ENCODE data around the gene CBX7. TPM values are rescaled to one million over a fixed set of nuclear protein-coding genes. Genes with fewer than 3 reads are reported as not detected.

The CBX7 gene
- polyA plus RNA-seq, 1 donor from 2014 or later, result 4.4 TPM

DNA sequence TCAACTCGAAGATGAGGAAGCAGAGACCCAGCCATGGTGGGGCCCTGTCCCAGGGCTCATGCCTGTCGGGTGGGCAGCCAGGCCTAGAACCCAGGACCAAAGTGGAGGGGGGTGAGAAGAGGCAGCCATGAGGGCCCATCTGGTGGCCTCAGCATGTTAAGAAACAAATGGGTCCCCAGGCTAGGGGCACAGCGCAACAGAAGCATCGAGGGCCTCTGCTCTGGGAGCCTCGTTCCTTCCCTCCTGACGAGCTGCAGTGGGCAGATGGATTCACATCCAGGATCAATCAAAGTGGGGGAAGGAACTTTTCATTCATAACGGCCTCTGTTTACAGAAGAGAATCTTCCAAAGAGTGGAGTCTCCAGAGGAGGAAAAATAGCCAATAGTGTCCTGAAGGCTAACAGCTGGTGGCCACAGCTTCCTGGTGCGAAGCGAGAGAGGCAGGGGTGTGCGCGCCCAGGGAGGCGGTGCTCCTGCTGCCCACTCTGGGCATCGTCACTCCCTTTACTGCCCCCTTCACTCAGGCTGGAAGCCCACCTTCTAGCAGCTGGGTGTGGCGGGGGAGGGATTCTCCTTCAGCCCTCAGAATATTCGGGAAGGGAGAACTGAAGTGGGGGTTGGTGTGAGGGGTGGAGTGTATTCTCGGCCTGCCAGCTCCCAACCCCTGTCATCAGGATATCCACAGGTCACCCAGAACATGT lies 4.3 kb downstream of the CBX7 start:
- H3K4me3 ChIP-seq (ENCODE audit: low read length), result no peak overlapping the region
- peaks cover 4% of the 10 kb centered on the region for H3F3A ChIP-seq (ENCODE audit: insufficient read depth, low read length, poor library complexity, severe bottlenecking)
- H3K4me2 ChIP-seq (ENCODE audit: low read length), result no peak overlapping the region
- no peak overlapping the region for H3K9ac ChIP-seq (ENCODE audit: low read length)
- H3K79me2 ChIP-seq (replicated peaks; ENCODE audit: insufficient read depth, low read length), result no peaks in the 10 kb centered on the region
- H3K27ac ChIP-seq (ENCODE audit: low read length), result no peak overlapping the region
- H3K9me3 ChIP-seq (ENCODE audit: low read length), result no peaks in the 10 kb centered on the region
- peaks cover 10% of the 10 kb centered on the region for H3K27me3 ChIP-seq (ENCODE audit: insufficient read depth, low read depth, low read length)
- H3K36me3 ChIP-seq (ENCODE audit: insufficient read depth, low read length), result no peaks in the 10 kb centered on the region
- no peak overlapping the region for H2AFZ ChIP-seq (ENCODE audit: low read depth, low read length)
- no peaks in the 10 kb centered on the region for H4K20me1 ChIP-seq (ENCODE audit: insufficient read depth)
- TF ChIP-seq, protein P1, sequence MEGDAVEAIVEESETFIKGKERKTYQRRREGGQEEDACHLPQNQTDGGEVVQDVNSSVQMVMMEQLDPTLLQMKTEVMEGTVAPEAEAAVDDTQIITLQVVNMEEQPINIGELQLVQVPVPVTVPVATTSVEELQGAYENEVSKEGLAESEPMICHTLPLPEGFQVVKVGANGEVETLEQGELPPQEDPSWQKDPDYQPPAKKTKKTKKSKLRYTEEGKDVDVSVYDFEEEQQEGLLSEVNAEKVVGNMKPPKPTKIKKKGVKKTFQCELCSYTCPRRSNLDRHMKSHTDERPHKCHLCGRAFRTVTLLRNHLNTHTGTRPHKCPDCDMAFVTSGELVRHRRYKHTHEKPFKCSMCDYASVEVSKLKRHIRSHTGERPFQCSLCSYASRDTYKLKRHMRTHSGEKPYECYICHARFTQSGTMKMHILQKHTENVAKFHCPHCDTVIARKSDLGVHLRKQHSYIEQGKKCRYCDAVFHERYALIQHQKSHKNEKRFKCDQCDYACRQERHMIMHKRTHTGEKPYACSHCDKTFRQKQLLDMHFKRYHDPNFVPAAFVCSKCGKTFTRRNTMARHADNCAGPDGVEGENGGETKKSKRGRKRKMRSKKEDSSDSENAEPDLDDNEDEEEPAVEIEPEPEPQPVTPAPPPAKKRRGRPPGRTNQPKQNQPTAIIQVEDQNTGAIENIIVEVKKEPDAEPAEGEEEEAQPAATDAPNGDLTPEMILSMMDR (IDR thresholded peaks at IDR 0.05; ENCODE audit: poor library complexity, severe bottlenecking), result no peak
- no peak for TF ChIP-seq MXI1 (conservative IDR thresholded peaks at IDR 0.05; ENCODE audit: poor library complexity, severe bottlenecking)
- TF ChIP-seq POLR2AphosphoS5 (IDR thresholded peaks at IDR 0.05), result no peak
- TF ChIP-seq, protein P2, sequence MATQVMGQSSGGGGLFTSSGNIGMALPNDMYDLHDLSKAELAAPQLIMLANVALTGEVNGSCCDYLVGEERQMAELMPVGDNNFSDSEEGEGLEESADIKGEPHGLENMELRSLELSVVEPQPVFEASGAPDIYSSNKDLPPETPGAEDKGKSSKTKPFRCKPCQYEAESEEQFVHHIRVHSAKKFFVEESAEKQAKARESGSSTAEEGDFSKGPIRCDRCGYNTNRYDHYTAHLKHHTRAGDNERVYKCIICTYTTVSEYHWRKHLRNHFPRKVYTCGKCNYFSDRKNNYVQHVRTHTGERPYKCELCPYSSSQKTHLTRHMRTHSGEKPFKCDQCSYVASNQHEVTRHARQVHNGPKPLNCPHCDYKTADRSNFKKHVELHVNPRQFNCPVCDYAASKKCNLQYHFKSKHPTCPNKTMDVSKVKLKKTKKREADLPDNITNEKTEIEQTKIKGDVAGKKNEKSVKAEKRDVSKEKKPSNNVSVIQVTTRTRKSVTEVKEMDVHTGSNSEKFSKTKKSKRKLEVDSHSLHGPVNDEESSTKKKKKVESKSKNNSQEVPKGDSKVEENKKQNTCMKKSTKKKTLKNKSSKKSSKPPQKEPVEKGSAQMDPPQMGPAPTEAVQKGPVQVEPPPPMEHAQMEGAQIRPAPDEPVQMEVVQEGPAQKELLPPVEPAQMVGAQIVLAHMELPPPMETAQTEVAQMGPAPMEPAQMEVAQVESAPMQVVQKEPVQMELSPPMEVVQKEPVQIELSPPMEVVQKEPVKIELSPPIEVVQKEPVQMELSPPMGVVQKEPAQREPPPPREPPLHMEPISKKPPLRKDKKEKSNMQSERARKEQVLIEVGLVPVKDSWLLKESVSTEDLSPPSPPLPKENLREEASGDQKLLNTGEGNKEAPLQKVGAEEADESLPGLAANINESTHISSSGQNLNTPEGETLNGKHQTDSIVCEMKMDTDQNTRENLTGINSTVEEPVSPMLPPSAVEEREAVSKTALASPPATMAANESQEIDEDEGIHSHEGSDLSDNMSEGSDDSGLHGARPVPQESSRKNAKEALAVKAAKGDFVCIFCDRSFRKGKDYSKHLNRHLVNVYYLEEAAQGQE (IDR thresholded peaks at IDR 0.05; ENCODE audit: borderline replicate concordance), result no peak
- no peak for TF ChIP-seq RAD21 (conservative IDR thresholded peaks at IDR 0.05)
- TF ChIP-seq EZH2 (IDR thresholded peaks at IDR 0.05; ENCODE audit: borderline replicate concordance, insufficient read depth, low read length, poor library complexity, severe bottlenecking), result no peak
- TF ChIP-seq TAF1 (IDR thresholded peaks at IDR 0.05; ENCODE audit: low read depth), result no peak
- H3K9me2 ChIP-seq (ENCODE audit: insufficient read depth, low read length), result no peaks in the 10 kb centered on the region

DNA sequence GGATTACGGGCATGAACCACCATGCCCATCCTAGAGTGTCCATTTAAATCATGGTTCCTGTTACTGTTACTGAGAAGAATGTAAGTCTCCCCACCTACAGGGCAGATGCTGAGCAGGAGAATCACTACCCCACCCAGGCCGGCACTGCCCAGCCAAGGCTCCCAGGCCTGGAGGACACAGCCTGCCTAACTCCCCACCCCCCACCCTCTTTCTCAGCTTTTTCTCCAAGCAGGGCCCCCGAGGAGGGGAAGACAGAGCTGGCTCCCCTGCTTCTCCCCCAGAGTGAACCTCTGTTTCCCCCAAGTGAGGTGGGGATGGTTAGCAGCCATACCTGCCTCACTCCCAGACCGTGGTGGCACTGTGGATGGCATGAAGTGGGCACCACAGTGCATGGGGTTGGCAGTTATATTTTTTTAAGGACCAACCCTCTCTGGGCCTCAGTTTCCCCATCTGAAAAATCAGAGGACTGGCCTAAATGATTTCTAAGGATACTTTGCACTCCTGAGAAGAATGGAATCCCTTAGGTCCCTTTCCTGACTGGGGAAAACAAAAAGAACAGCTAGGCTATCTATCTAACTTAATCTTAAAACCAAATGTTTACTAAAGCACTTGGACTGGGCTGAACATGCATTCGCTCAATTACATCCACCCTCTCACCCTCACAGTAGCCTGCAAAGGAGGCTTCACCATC lies 5.0 kb downstream of the CBX7 start:
- no peaks in the 10 kb centered on the region for H3K36me3 ChIP-seq (ENCODE audit: insufficient read depth, low read length)
- H3F3A ChIP-seq (ENCODE audit: insufficient read depth, low read length, poor library complexity, severe bottlenecking), result peaks cover 4% of the 10 kb centered on the region
- H3K27me3 ChIP-seq (ENCODE audit: insufficient read depth, low read depth, low read length), result peaks cover 7% of the 10 kb centered on the region
- H2AFZ ChIP-seq (ENCODE audit: low read depth, low read length), result no peak overlapping the region
- H3K27ac ChIP-seq (ENCODE audit: low read length), result no peak overlapping the region
- H3K4me3 ChIP-seq (ENCODE audit: low read length), result no peak overlapping the region
- H3K79me2 ChIP-seq (replicated peaks; ENCODE audit: insufficient read depth, low read length), result no peaks in the 10 kb centered on the region
- no peak for TF ChIP-seq SMC3 (conservative IDR thresholded peaks at IDR 0.05; ENCODE audit: poor library complexity)
- H4K20me1 ChIP-seq (ENCODE audit: insufficient read depth), result no peaks in the 10 kb centered on the region
- H3K9ac ChIP-seq (ENCODE audit: low read length), result no peak overlapping the region
- H3K4me2 ChIP-seq (ENCODE audit: low read length), result no peak overlapping the region
- H3K9me3 ChIP-seq (ENCODE audit: low read length), result no peaks in the 10 kb centered on the region
- H3K9me2 ChIP-seq (ENCODE audit: insufficient read depth, low read length), result no peaks in the 10 kb centered on the region

Measured in neural cell (in vitro differentiated cells).